GM21381 (cell line): ENCODE results near the gene PNO1.

Experiments used
- ATAC-seq: cut with Tn5 transposase; IDR thresholded peaks from one replicate; pipeline ENCODE4 v1.9.1; 2021; ENCODE audit warnings: mild to moderate bottlenecking, moderate library complexity; ENCODE audit not compliant: unreplicated experiment

Gene PNO1

DNA sequence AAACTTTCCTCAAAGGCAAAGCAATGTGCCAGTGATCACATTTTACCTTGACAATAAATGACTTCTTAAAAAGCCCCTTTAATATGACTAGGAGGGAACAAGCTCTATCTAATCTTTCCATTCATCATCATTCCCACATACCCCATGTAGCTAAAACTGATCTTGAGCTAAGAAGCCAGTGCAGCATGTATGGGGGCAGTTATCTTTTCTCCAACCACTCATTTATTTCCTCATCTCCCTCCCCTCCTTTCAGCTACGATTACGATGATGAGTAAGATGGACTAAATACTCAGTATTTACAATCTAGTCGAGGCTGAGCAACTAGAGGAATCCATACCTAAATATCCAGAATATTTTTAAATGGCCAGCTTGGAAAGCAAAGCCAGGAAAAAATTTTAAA is 35.5 kb downstream of the PNO1 start:
- ATAC-seq: no peak

GRCh38 chr2:68193787-68194372 is 36.2 kb downstream of the PNO1 start:
- ATAC-seq: no peak

GRCh38 chr2:68195096-68195495 is 37.4 kb downstream of the PNO1 start:
- ATAC-seq: no peak

DNA sequence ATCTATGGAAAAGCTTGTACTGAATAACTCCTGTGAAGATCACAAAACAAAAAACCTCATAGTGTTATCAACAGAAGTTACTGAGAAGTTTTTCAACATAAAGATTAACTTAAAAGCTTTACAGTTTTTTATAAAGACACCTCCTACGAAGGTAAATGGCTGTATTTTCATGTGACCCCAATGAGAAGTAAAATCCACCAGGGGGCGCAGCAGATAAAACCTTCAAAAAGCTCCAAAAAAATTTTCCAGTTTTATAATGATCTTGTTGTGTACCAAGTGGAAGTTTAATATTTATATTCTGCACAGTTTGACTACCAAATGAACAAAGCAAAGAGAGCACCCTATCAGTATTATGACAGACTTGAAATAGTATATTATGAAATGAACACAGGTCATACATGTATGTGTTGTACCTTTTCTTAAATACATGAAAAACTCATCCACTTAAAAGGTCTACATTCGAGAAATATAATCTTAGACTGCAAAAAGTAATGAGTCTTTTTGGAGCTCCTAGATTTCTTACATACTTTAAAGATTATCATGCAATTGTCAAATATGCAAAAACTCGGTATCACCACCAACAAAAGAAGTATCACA is 38.5 kb downstream of the PNO1 start:
- ATAC-seq: no peak

DNA sequence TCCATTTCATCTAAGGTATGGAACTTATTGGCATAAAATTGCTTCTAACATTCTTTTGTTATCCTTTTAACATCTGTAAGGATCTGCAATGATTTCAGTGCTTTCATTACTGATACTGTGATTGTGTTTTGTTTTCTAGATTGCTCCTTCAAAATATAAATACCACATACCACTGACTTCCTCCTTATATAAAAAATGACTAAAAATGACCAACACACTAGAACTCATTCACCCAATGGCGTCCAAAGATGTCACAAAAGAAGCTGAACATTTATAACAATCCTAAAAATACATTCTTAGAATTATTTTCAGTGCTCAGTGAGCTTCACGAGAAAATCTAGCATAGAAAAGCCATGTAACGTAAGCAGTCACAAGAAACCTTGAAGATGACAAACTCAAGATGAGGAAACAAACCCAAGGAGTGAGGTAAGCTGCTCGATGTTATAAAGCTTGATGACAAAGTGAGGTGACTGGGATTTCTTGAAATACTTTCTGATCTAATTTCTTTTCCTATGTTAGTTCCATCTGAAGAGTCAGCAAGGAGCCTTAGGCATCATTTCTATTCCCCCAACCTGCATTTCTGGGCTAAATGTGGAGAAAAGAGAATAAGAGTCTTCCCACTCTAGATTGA is 42.6 kb downstream of the PNO1 start:
- ATAC-seq: no peak

DNA sequence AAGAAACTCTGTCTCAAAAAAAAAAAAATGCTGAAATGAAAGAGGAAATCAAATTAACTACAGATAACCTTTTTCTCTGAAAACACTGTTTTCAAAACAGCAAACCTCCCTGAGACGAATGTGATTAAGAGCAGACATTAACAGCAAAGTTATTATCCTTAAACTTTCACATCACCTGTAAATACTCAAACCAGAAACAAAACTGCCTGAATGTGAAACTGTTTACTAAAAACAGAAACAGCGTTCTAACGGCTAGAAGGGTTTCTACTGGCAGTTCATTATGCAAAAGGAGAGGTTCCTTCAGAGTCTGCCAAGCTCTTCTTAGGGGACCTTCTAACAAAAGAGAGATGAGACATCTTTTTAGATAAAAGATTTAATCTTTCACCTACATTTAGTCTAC is 45.9 kb downstream of the PNO1 start:
- peak; percentile 86 for ATAC-seq

GRCh38 chr2:68206793-68207192 is 49.1 kb downstream of the PNO1 start:
- ATAC-seq: no peak

- peak; percentile 75 for ATAC-seq
Measured at GRCh38 chr2:68214381-68214780, 56.7 kb downstream of the PNO1 start.

DNA sequence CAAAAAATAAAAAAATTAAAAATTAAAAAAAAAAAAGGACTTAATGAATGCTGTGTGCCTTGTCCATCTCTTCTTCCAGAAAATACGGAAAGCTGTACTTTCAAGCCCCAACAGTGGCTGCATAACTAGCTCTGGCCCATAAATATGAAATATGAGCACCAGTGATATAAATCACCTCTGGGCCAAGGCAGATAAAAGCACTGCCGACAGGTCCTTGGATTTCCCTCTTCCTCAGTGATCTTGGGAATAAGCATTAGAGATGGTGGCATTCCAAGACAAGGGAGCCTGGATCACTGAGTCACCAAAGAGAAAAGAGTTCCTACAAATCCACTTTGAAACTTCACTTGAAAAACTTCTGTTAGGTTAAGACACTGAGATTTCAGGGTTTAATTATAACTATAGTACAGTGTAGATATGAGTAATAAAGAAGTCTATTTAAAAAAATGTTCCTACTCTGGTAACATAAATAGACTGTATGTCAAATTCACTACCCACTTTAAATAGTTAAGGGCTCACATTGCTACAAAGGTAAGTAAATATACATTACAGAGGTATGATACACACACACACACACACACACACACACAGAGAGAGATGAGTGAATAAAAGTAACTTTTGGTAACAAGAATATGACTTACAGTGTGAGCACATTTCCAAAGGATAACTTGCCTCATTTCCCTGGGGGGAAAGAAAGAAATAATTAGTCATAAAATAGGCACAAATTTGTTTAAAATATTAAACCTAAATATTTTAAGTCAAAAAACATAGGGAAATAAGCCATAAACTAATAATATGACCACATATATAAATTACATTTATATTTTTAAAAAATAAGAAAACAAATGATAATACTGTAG is 59.0 kb downstream of the PNO1 start:
- no peak for ATAC-seq

GRCh38 chr2:68217729-68218128 is 60.0 kb downstream of the PNO1 start:
- no peak for ATAC-seq

DNA sequence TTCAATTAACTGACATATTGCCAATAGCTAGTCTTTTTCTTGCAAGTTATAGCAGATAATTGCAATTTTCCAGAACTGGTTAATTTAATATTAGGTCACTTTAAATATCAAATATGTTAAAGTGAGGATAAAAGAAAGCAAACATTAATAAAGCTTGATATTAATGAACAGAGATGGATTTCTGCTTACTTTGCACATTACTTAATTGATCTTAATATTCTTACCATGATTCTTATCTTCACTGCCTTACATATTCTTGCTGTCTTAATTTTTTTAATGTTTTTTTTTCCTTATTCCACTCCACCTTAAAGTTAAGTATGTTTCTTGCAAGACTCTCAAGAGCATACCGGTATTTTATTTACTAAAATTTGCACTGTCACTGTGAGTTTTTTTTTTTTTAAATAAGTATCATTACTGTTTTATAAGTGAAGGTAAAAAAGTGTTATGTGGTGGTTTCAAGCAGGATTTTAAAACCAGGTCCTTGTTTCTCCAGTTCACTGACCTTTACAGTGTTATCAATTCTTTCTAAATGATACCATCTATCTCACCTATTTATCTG is 60.7 kb downstream of the PNO1 start:
- no peak for ATAC-seq

DNA sequence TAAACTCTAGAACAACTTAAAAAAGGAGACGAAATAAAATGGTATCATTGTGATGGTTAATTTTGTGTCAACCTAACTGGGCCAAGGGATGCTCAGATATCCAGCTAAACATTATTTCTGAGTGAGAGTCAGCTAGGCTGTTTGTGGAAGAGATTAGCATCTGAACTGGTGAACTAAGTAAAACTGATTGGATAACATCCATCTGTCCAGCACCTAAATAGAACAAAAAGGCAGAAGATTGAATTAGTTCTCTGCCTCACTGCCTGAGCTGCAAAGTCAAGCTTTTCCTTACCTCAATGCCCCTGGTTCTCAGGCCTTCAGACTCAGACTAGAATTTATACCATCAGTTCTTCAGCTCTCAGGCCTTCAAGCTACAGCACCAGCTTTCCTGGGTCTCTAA is 64.6 kb downstream of the PNO1 start:
- ATAC-seq: no peak

GRCh38 chr2:68223419-68223818 is 65.7 kb downstream of the PNO1 start:
- no peak for ATAC-seq

- ATAC-seq: peak; percentile 82
Measured at GRCh38 chr2:68225119-68225632, 67.5 kb downstream of the PNO1 start.
